Omental fat pad (tissue), 4 donors: Measurements from ENCODE around the gene YIPF2. TPM values are rescaled to one million over a fixed set of nuclear protein-coding genes. Genes with fewer than 3 reads are reported as not detected.

ENCODE experiments used
- ATAC-seq: fragments of 150-250 bp; one replicate; pipeline ENCODE4 v1.9.1; 2016; ENCODE audit warnings: mild to moderate bottlenecking, moderate library complexity; ENCODE audit not compliant: low FRiP score
- DNase-seq: peaks from one replicate; pipeline ENCODE4 v3.0.0-alpha.2; 2019; ENCODE audit warnings: low spot score
- CTCF ChIP-seq, 3 donors: fragments of 450-650 bp; IDR thresholded peaks; one replicate each; pipeline ENCODE4 v1.5.1; 2016 to 2017; ENCODE audit warnings: antibody characterized with exemption in 3 of 3, mild to moderate bottlenecking in 3 of 3, moderate library complexity in 2 of 3
- total RNA-seq, 4 donors: library from RNA; depleted of rRNA; stranded (reverse); fragments of >200 nt; gene quantifications; one replicate each; pipeline ENCODE4 v1.1.0, GENCODE V29; 2016

Gene YIPF2
- total RNA-seq, 4 donors from 2014 or later = 31.0 to 52.4 (median 39.1) TPM

- TF ChIP-seq CTCF (IDR thresholded peaks at IDR 0.05) = no peak
- ATAC-seq (no peak), DNase-seq (no peak)
Measured at GRCh38 chr19:10921910-10922637, 6.4 kb downstream of the YIPF2 start.

DNA sequence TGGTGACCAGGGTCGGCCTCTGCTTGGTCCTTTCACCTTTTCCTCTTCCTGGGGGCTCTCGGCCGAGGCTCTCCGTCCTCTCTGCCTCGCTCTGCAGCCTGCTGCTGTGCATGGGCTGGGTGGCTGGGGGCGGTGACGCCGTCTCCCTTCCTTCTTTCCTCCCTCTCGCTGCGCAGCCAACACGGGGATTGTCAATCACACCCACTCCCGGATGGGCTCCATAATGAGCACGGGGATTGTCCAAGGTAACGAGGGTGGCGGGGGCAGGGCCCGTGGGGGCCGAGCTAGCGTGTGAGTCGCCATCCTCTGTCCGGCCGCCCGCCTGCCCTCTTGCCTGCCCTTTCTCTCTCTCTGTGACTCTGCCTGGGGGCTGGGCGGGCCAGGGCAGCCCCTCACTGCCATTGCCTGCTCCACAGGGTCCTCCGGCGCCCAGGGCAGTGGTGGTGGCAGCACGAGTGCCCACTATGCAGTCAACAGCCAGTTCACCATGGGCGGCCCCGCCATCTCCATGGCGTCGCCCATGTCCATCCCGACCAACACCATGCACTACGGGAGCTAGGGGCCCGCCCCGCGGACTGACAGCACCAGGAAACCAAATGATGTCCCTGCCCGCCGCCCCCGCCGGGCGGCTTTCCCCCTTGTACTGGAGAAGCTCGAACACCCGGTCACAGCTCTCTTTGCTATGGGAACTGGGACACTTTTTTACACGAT lies 7.1 kb downstream of the YIPF2 start:
- TF ChIP-seq CTCF (IDR thresholded peaks at IDR 0.05) = no peak
- ATAC-seq (no peak), DNase-seq (no peak)

DNA sequence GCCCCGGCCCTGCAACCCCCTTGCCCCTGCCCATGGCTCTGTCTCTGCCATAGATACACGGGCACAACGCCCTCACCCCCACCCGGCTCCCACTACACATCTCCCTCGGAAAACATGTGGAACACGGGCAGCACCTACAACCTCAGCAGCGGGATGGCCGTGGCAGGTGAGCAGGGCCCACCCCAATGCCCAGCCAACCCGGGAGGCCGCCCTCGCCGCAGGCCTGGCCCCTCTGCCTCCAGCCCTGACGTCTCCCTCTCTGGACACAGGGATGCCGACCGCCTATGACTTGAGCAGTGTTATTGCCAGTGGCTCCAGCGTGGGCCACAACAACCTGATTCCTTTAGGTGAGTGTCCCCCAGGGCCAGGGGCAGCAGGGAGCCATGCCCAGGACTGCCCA lies 7.7 kb downstream of the YIPF2 start:
- no peak for TF ChIP-seq CTCF (IDR thresholded peaks at IDR 0.05)
- DNase-seq = no peak
- no peak for ATAC-seq

- DNase-seq (no peak), ATAC-seq (no peak)
- no peak for TF ChIP-seq CTCF (IDR thresholded peaks at IDR 0.05)
Measured at GRCh38 chr19:10920288-10920655, 8.2 kb downstream of the YIPF2 start.

GRCh38 chr19:10919352-10920287 lies 8.8 kb downstream of the YIPF2 start:
- no peak for TF ChIP-seq CTCF (IDR thresholded peaks at IDR 0.05)
- no peak for ATAC-seq
- DNase-seq = no peak

DNA sequence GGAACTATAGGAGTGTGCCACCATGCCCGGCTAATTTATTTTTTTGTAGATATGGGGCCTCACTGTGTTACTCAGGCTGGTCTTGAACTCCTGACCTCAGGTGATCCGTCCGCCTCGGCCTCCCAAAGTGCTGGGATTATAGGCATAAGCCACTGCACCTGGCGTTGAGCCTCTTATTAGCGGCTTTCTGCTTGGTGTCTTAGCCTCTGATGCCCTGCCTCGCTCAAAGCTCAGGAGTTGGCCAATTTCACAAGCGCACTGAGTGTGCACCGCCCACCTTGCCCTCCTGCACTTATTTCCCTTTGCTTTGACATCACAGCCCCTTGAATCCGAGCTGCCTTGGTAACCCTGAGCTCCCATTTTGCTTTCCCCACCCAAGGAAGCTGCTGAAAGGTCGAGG lies 10.1 kb downstream of the YIPF2 start:
- DNase-seq = no peak
- no peak for TF ChIP-seq CTCF (IDR thresholded peaks at IDR 0.05)
- ATAC-seq = no peak
